HepG2 (cell line): ENCODE data around the gene ZCCHC8. TPM values are rescaled to one million over a fixed set of nuclear protein-coding genes. Genes with fewer than 3 reads are reported as not detected.
A peak's percentile ranks its signal among the peaks of the same experiment; 100 is the strongest.

Source experiments
- ATF3 ChIP-seq: sonication (generic); formaldehyde crosslinking; IDR thresholded peaks from 2 replicates; pipeline ENCODE4 v1.4.0; 2020; ENCODE audit warnings: missing genetic modification reagents
- CREM ChIP-seq, 2 experiments: sonication (generic) in 1 of 2; formaldehyde crosslinking in 1 of 2; IDR thresholded peaks; 2 replicates each; pipeline versions ENCODE4 v1.4.0 to v1.6.1; 2016 to 2020; ENCODE audit warnings: antibody characterized with exemption in 1 of 2, mild to moderate bottlenecking in 1 of 2, missing genetic modification reagents in 1 of 2
- ESRRA ChIP-seq: sonication (generic); formaldehyde crosslinking; IDR thresholded peaks from 2 replicates; pipeline ENCODE4 v1.5.1; 2020; ENCODE audit warnings: mild to moderate bottlenecking, low read depth, missing genetic modification reagents
- GATAD1 ChIP-seq: IDR thresholded peaks from 2 replicates; pipeline ENCODE4 v1.6.1; 2016; ENCODE audit warnings: missing genetic modification reagents, missing compliant biosample characterization
- HMG20A ChIP-seq: IDR thresholded peaks from 2 replicates; pipeline ENCODE4 v1.6.1; 2016; ENCODE audit warnings: borderline replicate concordance
- HNF4A ChIP-seq: sonication (generic); formaldehyde crosslinking; IDR thresholded peaks from 2 replicates; pipeline ENCODE4 v1.4.0; 2020; ENCODE audit warnings: missing genetic modification reagents
- HOMEZ ChIP-seq: IDR thresholded peaks from 2 replicates; pipeline ENCODE4 v1.6.1; 2016; ENCODE audit warnings: low read depth
- IKZF5 ChIP-seq: IDR thresholded peaks from 2 replicates; pipeline ENCODE4 v1.6.1; 2018; ENCODE audit warnings: missing genetic modification reagents, mild to moderate bottlenecking, missing compliant biosample characterization
- KDM6A ChIP-seq: IDR thresholded peaks from 2 replicates; pipeline ENCODE4 v1.6.1; 2016; ENCODE audit warnings: low read depth
- MED1 ChIP-seq: sonication (generic); formaldehyde crosslinking; IDR thresholded peaks from 2 replicates; pipeline ENCODE4 v1.4.0; 2020; ENCODE audit warnings: missing genetic modification reagents
- NBN ChIP-seq: fragments of 450-650 bp; conservative IDR thresholded peaks from 2 replicates; pipeline ENCODE4 v1.6.1; 2017
- SIN3A ChIP-seq: IDR thresholded peaks from 2 replicates; pipeline ENCODE4 v1.6.1; 2011; ENCODE audit warnings: low read depth, mild to moderate bottlenecking, control low read depth, low read length, borderline replicate concordance
- SMAD9 ChIP-seq: sonication (generic); formaldehyde crosslinking; IDR thresholded peaks from 2 replicates; pipeline ENCODE4 v1.5.1; 2020; ENCODE audit warnings: mild to moderate bottlenecking, missing genetic modification reagents
- SOX6 ChIP-seq, 2 experiments: fragments of 450-650 bp in 1 of 2; sonication (generic) in 1 of 2; formaldehyde crosslinking in 1 of 2; IDR thresholded peaks; 2 replicates each; pipeline versions ENCODE4 v1.4.0 to v1.6.1; 2017 to 2020; ENCODE audit warnings: antibody characterized with exemption in 1 of 2, mild to moderate bottlenecking in 1 of 2, missing genetic modification reagents in 1 of 2
- ZGPAT ChIP-seq: IDR thresholded peaks from 2 replicates; pipeline ENCODE4 v1.6.1; 2016; ENCODE audit warnings: mild to moderate bottlenecking
- ZKSCAN8 ChIP-seq: IDR thresholded peaks from 2 replicates; pipeline ENCODE4 v1.6.1; 2016; ENCODE audit warnings: borderline replicate concordance, missing genetic modification reagents, missing compliant biosample characterization
- ZNF12 ChIP-seq: sonication (generic); formaldehyde crosslinking; IDR thresholded peaks from 2 replicates; pipeline ENCODE4 v1.5.0; 2020; ENCODE audit warnings: missing genetic modification reagents
- ZSCAN9 ChIP-seq: IDR thresholded peaks from 2 replicates; pipeline ENCODE4 v1.6.1; 2016; ENCODE audit warnings: borderline replicate concordance
- polyA plus RNA-seq, 8 experiments: library from polyadenylated mRNA; depleted of rRNA in 3 of 8; stranded (reverse) in 7 of 8; unstranded in 1 of 8; fragments of >200 nt; fragmentation: Illumina TruSeq in 4 of 8; extraction: Trizol in 4 of 8; gene quantifications; 2 replicates each; pipeline versions ENCODE4 v1.2.1 to v1.2.3, GENCODE V29; 2011 to 2016; ENCODE audit warnings: low read depth in 4 of 8, missing spikeins in 1 of 8, mixed read lengths in 1 of 8; ENCODE audit not compliant: insufficient read depth in 1 of 8
- total RNA-seq, 5 experiments: library from RNA; depleted of rRNA; stranded (reverse); fragments of >200 nt; fragmentation: Illumina TruSeq; extraction: Trizol; gene quantifications; 2 replicates each; pipeline ENCODE4 v1.2.3, GENCODE V29; 2016; ENCODE audit warnings: low read depth in 1 of 5
- TF ChIP-seq, protein P1 (sequence below): sonication (generic); formaldehyde crosslinking; IDR thresholded peaks from 2 replicates; pipeline ENCODE4 v1.4.0; 2020; ENCODE audit warnings: mild to moderate bottlenecking, missing genetic modification reagents, borderline replicate concordance

ZCCHC8 gene
- total and polyA plus RNA-seq, 2 of the 13 experiments (the other 11 are each of a cell fraction or from before 2014, with no cell fraction given), result 18.6 to 20.9 TPM

GRCh38 chr12:122491991-122492390, 8.7 kb downstream of the ZCCHC8 start (continued):
- TF ChIP-seq HOMEZ (CRISPR knock-in tag) (peak; percentile 24; the same call in 1 of the 2 replicates), NBN (no peak), ESRRA (peak; percentile 81), ZSCAN9 (CRISPR knock-in tag) (0 out of 2 replicates have a peak, but pooled peaks have one; percentile 25), SMAD9 (no peak), MED1 (peak; percentile 81), HMG20A (peak; percentile 69; the same call in 1 of the 2 replicates), ZKSCAN8 (peak; percentile 65; the same call in 1 of the 2 replicates), SOX6 (IDR thresholded peaks at IDR 0.05) (no peak), SOX6 (CRISPR knock-in tag; IDR thresholded peaks at IDR 0.05) (peak; percentile 75), GATAD1 (peak; percentile 37; the same call in 1 of the 2 replicates), HNF4A (CRISPR knock-in tag) (peak; percentile 89), ZGPAT (CRISPR knock-in tag) (peak; percentile 48; the same call in 1 of the 2 replicates), SIN3A (no peak), ATF3 (CRISPR knock-in tag) (0 out of 2 replicates have a peak, but pooled peaks have one; percentile 38), IKZF5 (CRISPR knock-in tag) (peak; percentile 24; the same call in 1 of the 2 replicates), KDM6A (peak; percentile 84), ZNF12 (CRISPR knock-in tag) (peak; percentile 99), CREM (IDR thresholded peaks at IDR 0.05) (peak; percentile 64; the same call in 1 of the 2 replicates), CREM (CRISPR knock-in tag; IDR thresholded peaks at IDR 0.05) (no peak)
- TF ChIP-seq, protein P1, sequence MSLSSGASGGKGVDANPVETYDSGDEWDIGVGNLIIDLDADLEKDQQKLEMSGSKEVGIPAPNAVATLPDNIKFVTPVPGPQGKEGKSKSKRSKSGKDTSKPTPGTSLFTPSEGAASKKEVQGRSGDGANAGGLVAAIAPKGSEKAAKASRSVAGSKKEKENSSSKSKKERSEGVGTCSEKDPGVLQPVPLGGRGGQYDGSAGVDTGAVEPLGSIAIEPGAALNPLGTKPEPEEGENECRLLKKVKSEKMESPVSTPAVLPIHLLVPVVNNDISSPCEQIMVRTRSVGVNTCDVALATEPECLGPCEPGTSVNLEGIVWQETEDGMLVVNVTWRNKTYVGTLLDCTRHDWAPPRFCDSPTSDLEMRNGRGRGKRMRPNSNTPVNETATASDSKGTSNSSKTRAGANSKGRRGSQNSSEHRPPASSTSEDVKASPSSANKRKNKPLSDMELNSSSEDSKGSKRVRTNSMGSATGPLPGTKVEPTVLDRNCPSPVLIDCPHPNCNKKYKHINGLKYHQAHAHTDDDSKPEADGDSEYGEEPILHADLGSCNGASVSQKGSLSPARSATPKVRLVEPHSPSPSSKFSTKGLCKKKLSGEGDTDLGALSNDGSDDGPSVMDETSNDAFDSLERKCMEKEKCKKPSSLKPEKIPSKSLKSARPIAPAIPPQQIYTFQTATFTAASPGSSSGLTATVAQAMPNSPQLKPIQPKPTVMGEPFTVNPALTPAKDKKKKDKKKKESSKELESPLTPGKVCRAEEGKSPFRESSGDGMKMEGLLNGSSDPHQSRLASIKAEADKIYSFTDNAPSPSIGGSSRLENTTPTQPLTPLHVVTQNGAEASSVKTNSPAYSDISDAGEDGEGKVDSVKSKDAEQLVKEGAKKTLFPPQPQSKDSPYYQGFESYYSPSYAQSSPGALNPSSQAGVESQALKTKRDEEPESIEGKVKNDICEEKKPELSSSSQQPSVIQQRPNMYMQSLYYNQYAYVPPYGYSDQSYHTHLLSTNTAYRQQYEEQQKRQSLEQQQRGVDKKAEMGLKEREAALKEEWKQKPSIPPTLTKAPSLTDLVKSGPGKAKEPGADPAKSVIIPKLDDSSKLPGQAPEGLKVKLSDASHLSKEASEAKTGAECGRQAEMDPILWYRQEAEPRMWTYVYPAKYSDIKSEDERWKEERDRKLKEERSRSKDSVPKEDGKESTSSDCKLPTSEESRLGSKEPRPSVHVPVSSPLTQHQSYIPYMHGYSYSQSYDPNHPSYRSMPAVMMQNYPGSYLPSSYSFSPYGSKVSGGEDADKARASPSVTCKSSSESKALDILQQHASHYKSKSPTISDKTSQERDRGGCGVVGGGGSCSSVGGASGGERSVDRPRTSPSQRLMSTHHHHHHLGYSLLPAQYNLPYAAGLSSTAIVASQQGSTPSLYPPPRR (CRISPR knock-in tag), result peak; percentile 66; the same call in 1 of the 2 replicates
